ENCODE data around the gene RNFT2. TPM values are rescaled to one million over a fixed set of nuclear protein-coding genes. Genes with fewer than 3 reads are reported as not detected.

RNFT2 gene
- total RNA-seq, 1 donor from 2014 or later: 0.66 TPM

DNA sequence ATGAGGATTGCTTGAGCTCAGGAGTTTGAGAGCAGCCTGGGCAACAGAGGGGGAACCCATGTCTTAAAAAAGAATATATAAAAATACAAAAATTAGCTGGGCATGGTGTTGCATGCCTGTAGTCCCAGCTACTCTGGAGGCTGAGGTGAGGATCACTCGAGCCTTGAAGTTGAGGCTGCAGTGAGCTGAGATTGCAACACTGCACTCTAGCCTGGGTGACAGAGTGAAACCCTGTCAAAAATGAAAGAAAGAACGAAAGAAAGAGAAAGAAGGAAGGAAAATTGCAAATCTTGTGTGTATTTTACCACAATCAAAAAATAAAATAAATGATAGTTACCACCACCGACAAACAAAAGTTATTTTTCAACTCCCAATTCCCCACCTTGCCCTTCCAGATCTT lies 45.5 kb upstream of the RNFT2 start:
- H3K27ac ChIP-seq (replicated peaks): no peak overlapping the region
- intact Hi-C loops (cut with micrococcal nuclease): no loop called here
- H3K4me3 ChIP-seq: no peak overlapping the region
- peaks cover 36% of the 10 kb centered on the region for H3K4me1 ChIP-seq
- TF ChIP-seq, protein P1, sequence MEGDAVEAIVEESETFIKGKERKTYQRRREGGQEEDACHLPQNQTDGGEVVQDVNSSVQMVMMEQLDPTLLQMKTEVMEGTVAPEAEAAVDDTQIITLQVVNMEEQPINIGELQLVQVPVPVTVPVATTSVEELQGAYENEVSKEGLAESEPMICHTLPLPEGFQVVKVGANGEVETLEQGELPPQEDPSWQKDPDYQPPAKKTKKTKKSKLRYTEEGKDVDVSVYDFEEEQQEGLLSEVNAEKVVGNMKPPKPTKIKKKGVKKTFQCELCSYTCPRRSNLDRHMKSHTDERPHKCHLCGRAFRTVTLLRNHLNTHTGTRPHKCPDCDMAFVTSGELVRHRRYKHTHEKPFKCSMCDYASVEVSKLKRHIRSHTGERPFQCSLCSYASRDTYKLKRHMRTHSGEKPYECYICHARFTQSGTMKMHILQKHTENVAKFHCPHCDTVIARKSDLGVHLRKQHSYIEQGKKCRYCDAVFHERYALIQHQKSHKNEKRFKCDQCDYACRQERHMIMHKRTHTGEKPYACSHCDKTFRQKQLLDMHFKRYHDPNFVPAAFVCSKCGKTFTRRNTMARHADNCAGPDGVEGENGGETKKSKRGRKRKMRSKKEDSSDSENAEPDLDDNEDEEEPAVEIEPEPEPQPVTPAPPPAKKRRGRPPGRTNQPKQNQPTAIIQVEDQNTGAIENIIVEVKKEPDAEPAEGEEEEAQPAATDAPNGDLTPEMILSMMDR (IDR thresholded peaks at IDR 0.05; ENCODE audit: borderline replicate concordance): no peak
- peaks cover 50% of the 10 kb centered on the region for H3K27me3 ChIP-seq (ENCODE audit: low read depth)
- DNase-seq: no peak
- H3K36me3 ChIP-seq: no peaks in the 10 kb centered on the region
- no peaks in the 10 kb centered on the region for H3K9me3 ChIP-seq (replicated peaks)

DNA sequence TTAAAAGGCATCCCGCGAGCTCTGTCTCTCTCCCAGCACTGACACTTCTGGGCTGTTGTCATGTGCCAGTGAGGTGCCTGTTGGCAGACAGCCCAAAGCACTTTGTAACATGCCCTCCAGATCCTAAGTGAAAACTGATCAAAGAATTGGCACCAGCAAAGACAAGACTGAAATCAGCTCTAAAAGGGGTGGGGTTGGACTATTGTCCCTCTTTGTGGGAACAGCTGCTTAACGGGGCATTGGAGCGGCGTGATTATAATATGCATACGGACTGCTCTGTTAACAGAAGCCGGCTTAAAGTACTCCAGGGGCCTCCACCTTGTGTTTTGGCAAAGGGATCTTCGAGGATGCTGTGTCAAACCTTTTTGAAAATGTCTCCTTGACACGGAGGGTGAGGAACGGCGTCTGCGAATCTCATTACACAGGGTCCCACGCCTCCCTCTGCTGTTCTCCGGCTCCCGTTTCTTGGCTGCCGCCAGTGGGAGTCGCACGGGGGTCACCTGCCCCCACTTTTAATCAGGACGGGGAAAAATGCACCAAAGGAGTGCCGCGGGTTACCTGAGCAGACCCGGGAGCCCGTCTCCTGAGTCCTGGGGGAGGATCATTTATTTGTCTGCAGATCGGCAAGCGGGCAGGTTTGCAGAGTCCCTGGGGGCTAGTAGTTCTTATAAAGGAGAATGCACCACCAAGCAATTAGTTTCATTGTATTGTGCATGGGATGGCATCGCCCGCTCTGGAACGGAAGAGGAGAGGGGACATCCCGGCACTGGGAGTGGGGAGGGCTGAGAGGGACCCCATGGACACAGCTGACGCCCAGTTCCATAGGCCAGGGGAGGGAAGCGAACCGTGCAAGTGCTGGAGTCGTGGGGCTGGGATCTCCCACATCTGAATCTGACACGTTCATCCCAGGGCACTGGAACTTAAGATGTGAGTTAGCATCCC lies 44.6 kb upstream of the RNFT2 start:
- DNase-seq: no peak
- Histone ChIP-seq H3K9me3 (replicated peaks) (no peaks in the 10 kb centered on the region), H3K27me3 (ENCODE audit: low read depth) (peaks cover 50% of the 10 kb centered on the region), H3K27ac (replicated peaks) (peak overlapping the region; percentile 61), H3K36me3 (no peaks in the 10 kb centered on the region), H3K4me3 (peak overlapping the region; percentile 56), H3K4me1 (peaks cover 40% of the 10 kb centered on the region)
- TF ChIP-seq, protein P1 (IDR thresholded peaks at IDR 0.05; ENCODE audit: borderline replicate concordance): no peak
- intact Hi-C loops (cut with micrococcal nuclease): no loop called here

GRCh38 chr12:116694653-116695463 lies 43.3 kb upstream of the RNFT2 start:
- TF ChIP-seq, protein P1 (IDR thresholded peaks at IDR 0.05; ENCODE audit: borderline replicate concordance): no peak
- H3K9me3 ChIP-seq (replicated peaks): no peaks in the 10 kb centered on the region
- H3K27me3 ChIP-seq (ENCODE audit: low read depth): peaks cover 44% of the 10 kb centered on the region
- peak overlapping the region; percentile 56 for H3K4me3 ChIP-seq
- peak; percentile 34 for DNase-seq
- intact Hi-C loops (cut with micrococcal nuclease): no loop called here
- no peaks in the 10 kb centered on the region for H3K36me3 ChIP-seq
- H3K27ac ChIP-seq (replicated peaks): peak overlapping the region; percentile 61
- H3K4me1 ChIP-seq: peaks cover 42% of the 10 kb centered on the region

GRCh38 chr12:116695464-116695725 lies 42.7 kb upstream of the RNFT2 start:
- Histone ChIP-seq H3K27ac (replicated peaks) (no peak overlapping the region), H3K27me3 (ENCODE audit: low read depth) (peaks cover 38% of the 10 kb centered on the region), H3K36me3 (no peaks in the 10 kb centered on the region), H3K4me3 (no peak overlapping the region), H3K4me1 (peaks cover 42% of the 10 kb centered on the region), H3K9me3 (replicated peaks) (no peaks in the 10 kb centered on the region)
- TF ChIP-seq, protein P1 (IDR thresholded peaks at IDR 0.05; ENCODE audit: borderline replicate concordance): no peak
- intact Hi-C loops (cut with micrococcal nuclease): no loop called here
- no peak for DNase-seq

DNA sequence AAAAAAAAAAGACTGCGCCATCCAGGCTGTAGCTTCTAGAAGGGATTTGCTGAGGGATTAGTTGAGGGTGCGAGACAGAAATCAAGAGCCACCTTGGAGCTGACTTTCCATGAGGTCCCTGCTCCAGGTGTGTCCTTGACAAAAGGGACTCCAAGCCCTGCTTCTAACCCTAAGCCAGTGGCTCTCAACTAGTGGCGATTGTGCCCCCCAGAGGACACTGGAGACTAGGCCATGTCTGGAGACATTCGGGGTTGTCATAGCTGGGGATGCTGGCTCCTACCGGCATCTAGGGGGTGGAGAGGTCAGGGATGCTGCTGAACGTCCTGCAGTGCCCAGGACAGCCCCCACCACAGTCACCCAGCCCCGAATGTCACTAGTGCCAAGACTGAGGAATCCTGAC lies 40.8 kb upstream of the RNFT2 start:
- Histone ChIP-seq H3K27me3 (ENCODE audit: low read depth) (peaks cover 20% of the 10 kb centered on the region), H3K9me3 (replicated peaks) (no peaks in the 10 kb centered on the region), H3K4me1 (peaks cover 42% of the 10 kb centered on the region), H3K27ac (replicated peaks) (no peak overlapping the region), H3K36me3 (no peaks in the 10 kb centered on the region), H3K4me3 (no peak overlapping the region)
- DNase-seq: no peak
- intact Hi-C loops (cut with micrococcal nuclease): no loop called here
- TF ChIP-seq, protein P1 (IDR thresholded peaks at IDR 0.05; ENCODE audit: borderline replicate concordance): peak; percentile 43
